H1 (cell line): Measurements from ENCODE around the gene RNF151. TPM values are rescaled to one million over a fixed set of nuclear protein-coding genes. Genes with fewer than 3 reads are reported as not detected.

ENCODE experiments used
- ATF3 ChIP-seq: IDR thresholded peaks from 2 replicates; pipeline ENCODE4 v1.6.1; 2011; ENCODE audit warnings: low read depth, mild to moderate bottlenecking, low read length; ENCODE audit not compliant: insufficient read depth
- CHD1 ChIP-seq: IDR thresholded peaks from 2 replicates; pipeline ENCODE4 v1.6.1; 2012; ENCODE audit warnings: low read depth, low read length, improper control_type of control experiment
- CTBP2 ChIP-seq: IDR thresholded peaks from 2 replicates; pipeline ENCODE4 v1.7.0; 2011; ENCODE audit warnings: borderline replicate concordance, mild to moderate bottlenecking, moderate library complexity, mixed read lengths, low read length; ENCODE audit not compliant: insufficient read depth, insufficient read length
- E2F6 ChIP-seq: IDR thresholded peaks from 2 replicates; pipeline ENCODE4 v1.6.1; 2012; ENCODE audit warnings: inconsistent platforms
- GABPA ChIP-seq: IDR thresholded peaks from 2 replicates; pipeline ENCODE4 v1.6.1; 2011; ENCODE audit warnings: mild to moderate bottlenecking, low read length, moderate library complexity, borderline replicate concordance; ENCODE audit not compliant: insufficient read depth
- HDAC6 ChIP-seq: IDR thresholded peaks from one replicate; pipeline ENCODE4 v1.7.1; 2012; ENCODE audit warnings: low read depth, mild to moderate bottlenecking, inconsistent platforms, low read length, moderate library complexity
- POLR2A ChIP-seq, 2 experiments: IDR thresholded peaks; 1 replicate in 1 of 2; 2 replicates in 1 of 2; pipeline ENCODE4 v1.6.1; 2011; ENCODE audit warnings: low read depth in 2 of 2, low read length in 2 of 2, mild to moderate bottlenecking in 2 of 2; ENCODE audit errors: control extremely low read depth in 1 of 2
- POLR2AphosphoS5 ChIP-seq: IDR thresholded peaks from 2 replicates; pipeline ENCODE4 v1.6.1; 2011; ENCODE audit warnings: low read depth, low read length
- POU5F1 ChIP-seq: IDR thresholded peaks from 2 replicates; pipeline ENCODE4 v1.6.1; 2011; ENCODE audit warnings: low read depth, mild to moderate bottlenecking, low read length, moderate library complexity
- RNF2 ChIP-seq: fragments of 200-900, 300-1000 bp; sonication (generic); IDR thresholded peaks from 2 replicates; pipeline ENCODE4 v1.7.1; 2016; ENCODE audit warnings: borderline replicate concordance, low read depth, mild to moderate bottlenecking, antibody characterized with exemption, low read length; ENCODE audit not compliant: poor library complexity, severe bottlenecking; ENCODE audit errors: missing control alignments
- SIN3A ChIP-seq, 2 experiments: IDR thresholded peaks in 1 of 2; conservative IDR thresholded peaks in 1 of 2; 2 replicates each; pipeline ENCODE4 v1.6.1; 2011 to 2012; ENCODE audit warnings: low read length in 2 of 2, improper control_type of control experiment in 1 of 2, low read depth in 1 of 2, mild to moderate bottlenecking in 1 of 2
- SP1 ChIP-seq: IDR thresholded peaks from 2 replicates; pipeline ENCODE4 v1.6.1; 2011; ENCODE audit warnings: low read depth, low read length
- SP2 ChIP-seq: IDR thresholded peaks from 2 replicates; pipeline ENCODE4 v1.6.1; 2012; ENCODE audit warnings: mild to moderate bottlenecking, low read length, inconsistent platforms
- TAF1 ChIP-seq: IDR thresholded peaks from 2 replicates; pipeline ENCODE4 v1.6.1; 2011; ENCODE audit warnings: mild to moderate bottlenecking, low read depth, low read length
- TBP ChIP-seq: IDR thresholded peaks from 2 replicates; pipeline ENCODE4 v1.6.1; 2011; ENCODE audit warnings: low read depth, low read length, improper control_type of control experiment
- polyA plus RNA-seq, 7 experiments: library from polyadenylated mRNA; depleted of rRNA in 3 of 7; stranded (reverse) in 5 of 7; unstranded in 2 of 7; fragments of >200 nt in 5 of 7; fragments of 200-250 nt in 2 of 7; gene quantifications; 1 replicate in 5 of 7; 2 replicates in 1 of 7; 4 replicates in 1 of 7; pipeline versions ENCODE4 v1.2.1 to v1.2.3, GENCODE V29; 2011 to 2013; ENCODE audit warnings: missing spikeins in 2 of 7, mixed read lengths in 2 of 7
- total RNA-seq: library from RNA; stranded (reverse); fragmentation: NEBNext Ultra II Directional; extraction: Animal tissue kit (Norgen Biotek cat#: 25700); gene quantifications from 2 replicates; pipeline ENCODE4 v1.2.1, GENCODE V29; 2021
- TF ChIP-seq, protein P1 (sequence below): IDR thresholded peaks from 2 replicates; pipeline ENCODE4 v1.6.1; 2012; ENCODE audit warnings: inconsistent platforms

RNF151 gene
- total and polyA plus RNA-seq, 2 of the 8 experiments (the other 6 are each of a cell fraction or from before 2014, with no cell fraction given) = not detected

GRCh38 chr16:1942810-1943726 lies 23.6 kb upstream of the RNF151 start, which contains the start of gene MSRB1 (continued):
- TF ChIP-seq SP2 = no peak
- no peak for TF ChIP-seq POU5F1
- TF ChIP-seq TBP = peak; percentile 74
- TF ChIP-seq TAF1 = peak; percentile 88
- TF ChIP-seq GABPA = 0 out of 2 replicates have a peak, but pooled peaks have one; percentile 25
- TF ChIP-seq POLR2AphosphoS5 = peak; percentile 58
- TF ChIP-seq POLR2A (IDR thresholded peaks at IDR 0.05; ENCODE audit: control extremely low read depth in 1 of 2, low read depth in 2 of 2, low read length in 2 of 2) = peak in 1 of 2 experiments; percentile 80; a peak in 2 of 3 replicates
- no peak for TF ChIP-seq ATF3
- TF ChIP-seq HDAC6 = no peak
- TF ChIP-seq, protein P1, sequence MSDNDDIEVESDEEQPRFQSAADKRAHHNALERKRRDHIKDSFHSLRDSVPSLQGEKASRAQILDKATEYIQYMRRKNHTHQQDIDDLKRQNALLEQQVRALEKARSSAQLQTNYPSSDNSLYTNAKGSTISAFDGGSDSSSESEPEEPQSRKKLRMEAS = peak; percentile 95
- TF ChIP-seq SIN3A (conservative IDR thresholded peaks at IDR 0.05 in 1 of 2, IDR thresholded peaks at IDR 0.05 in 1 of 2; ENCODE audit: low read depth in 1 of 2, low read length in 2 of 2) = peak in 1 of 2 experiments; percentile 43; a peak in 1 of 4 replicates
- TF ChIP-seq E2F6 = peak; percentile 92
- TF ChIP-seq CHD1 = no peak
- TF ChIP-seq CTBP2 = no peak
- TF ChIP-seq RNF2 = no peak
- peak; percentile 66; the same call in 1 of the 2 replicates for TF ChIP-seq SP1
